NCI-H82 treated with DMSO at 0.1 percent for 48 hours (cell line): ENCODE data around the gene ZNF585A.
"Not testable (repeated sequence)": the region's sequence is repeated elsewhere in the genome, so short reads cannot be mapped to it uniquely, and the experiment has no call there.

Experiments
- DNase-seq: peaks from one replicate; lab custom pipeline; 2025; ENCODE audit not compliant: unreplicated experiment; lab: John Stamatoyannopoulos, UW

Gene ZNF585A

GRCh38 chr19:37172368-37173366 lies at the start of gene ZNF585A:
TSS of gene ZNF585A (minus strand) at chr19:37172695. CDS start at chr19:37169910, 2,785 bp downstream.
- peak; percentile 97 for DNase-seq

GRCh38 chr19:37221136-37221535 lies 48.6 kb upstream of the ZNF585A start:
- no peak for DNase-seq

GRCh38 chr19:37220383-37220782 lies 47.9 kb upstream of the ZNF585A start:
- DNase-seq, result no peak

DNA sequence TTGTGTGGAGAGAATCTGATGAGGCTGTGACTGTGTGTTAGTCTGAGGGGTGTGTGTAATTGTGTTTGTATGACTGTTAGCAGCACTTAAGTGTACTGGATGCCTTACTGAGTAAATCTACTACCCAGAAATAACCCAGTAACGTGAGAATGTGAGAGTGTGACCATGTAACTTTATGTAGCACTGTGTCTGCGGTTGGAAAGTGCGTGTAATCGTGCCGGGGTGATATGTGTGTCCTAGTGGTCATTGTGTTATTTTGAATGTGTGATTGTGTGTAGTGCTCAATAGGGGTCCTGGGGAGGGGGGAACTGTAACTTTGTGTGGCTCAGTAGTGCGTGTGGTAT lies 46.1 kb upstream of the ZNF585A start:
- DNase-seq, result no peak

DNA sequence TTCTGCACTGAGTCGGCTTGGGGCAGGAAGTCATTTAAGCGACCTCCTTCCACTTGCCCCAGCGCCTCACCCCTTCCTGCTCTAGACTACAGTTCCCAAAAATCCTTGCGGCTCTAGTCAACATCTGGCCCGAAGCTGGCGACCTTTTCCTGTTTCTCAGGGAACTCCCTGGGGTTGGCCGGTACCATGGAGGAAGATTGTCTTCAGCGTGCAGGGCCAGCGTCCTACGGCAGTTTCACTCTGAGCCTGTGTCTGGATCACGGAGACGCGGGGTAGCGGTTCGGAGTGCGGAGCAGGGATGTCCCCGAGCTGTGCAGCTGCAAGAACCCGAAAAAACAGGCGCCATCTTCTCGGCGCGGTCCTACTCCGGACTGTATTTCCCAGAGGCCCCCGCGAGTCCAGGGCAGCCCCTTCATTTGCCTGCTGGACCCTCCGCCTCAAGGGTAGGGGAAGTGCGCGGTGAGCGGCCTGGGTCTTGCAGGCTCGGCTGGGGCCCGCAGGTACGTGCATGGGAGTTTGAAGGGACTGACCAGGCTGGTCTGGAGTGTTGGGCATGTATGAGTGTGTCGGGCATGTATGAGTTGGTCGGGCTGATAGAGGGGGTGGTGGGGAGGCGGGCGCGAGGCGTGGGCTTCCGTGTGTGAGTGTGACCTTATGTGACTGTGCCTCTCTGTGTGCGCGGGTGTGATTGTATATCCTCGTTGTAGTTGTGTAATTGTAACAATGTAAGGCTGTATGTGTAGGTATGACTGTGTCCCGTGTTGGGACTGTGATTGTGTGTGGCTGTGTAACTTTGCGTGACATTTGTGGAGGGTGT lies 45.5 kb upstream of the ZNF585A start, which contains the start of gene ZNF383:
ZNF383 (plus strand) TSS at position 440 of the 817 bp plus-strand sequence. CDS start 12,240 bp downstream, outside the sequence.
- peak; percentile 90 for DNase-seq

GRCh38 chr19:37217480-37217774 lies 44.9 kb upstream of the ZNF585A start:
- DNase-seq, result no peak

- no peak for DNase-seq
Measured at GRCh38 chr19:37197768-37198167, 25.3 kb upstream of the ZNF585A start.

DNA sequence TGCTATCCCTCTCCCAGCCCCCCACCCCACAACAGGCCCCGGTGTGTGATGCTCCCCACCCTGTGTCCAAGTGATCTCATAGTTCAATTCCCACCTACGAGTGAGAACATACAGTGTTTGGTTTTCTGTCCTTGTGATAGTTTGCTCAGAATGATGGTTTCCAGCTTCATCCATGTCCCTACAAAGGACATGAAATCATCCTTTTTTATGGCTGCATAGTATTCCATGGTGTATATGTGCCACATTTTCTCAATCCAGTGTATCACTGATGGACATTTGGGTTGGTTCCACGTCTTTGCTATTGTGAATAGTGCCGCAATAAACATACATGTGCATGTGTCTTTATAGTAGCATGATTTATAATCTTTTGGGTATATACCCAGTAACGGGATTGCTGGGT lies 24.6 kb upstream of the ZNF585A start:
- DNase-seq, result not testable (repeated sequence)

DNA sequence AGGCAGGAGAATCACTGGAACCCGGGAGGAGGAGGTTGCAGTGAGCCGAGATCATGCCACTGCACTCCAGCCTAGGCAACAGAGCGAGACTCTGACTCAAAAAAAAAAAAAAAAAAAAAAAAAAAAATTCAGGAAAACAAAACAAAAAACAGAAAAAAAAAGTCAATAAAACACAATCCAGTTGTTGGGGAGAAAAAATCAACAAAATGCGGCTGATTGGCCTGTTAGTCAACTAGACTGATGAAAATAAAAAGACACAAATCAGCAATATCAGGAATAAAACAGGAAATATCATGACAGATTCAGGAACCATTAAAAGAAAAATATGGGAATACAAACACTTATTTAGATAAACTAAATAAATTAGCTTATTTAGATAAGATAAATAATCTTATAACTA lies 22.8 kb upstream of the ZNF585A start:
- not testable (repeated sequence) for DNase-seq

DNA sequence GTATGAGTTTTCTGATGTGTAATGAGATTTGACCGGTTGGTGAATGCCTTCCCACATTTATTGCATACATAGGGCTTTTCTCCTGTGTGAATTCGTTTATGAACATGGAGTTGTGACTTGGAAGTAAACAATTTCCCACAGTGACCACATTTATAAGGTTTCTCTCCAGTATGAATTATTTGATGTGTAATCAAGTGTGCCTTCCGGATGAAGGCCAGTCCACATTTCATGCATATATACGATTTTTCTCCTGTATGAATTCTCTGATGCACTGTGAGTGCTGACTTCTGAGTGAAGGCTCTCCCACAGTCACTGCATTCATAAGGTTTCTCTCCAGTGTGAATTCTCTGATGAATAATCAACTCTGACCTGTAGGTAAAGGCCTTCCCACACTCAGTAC lies 13.6 kb upstream of the ZNF585A start:
- DNase-seq, result not testable (repeated sequence)

DNA sequence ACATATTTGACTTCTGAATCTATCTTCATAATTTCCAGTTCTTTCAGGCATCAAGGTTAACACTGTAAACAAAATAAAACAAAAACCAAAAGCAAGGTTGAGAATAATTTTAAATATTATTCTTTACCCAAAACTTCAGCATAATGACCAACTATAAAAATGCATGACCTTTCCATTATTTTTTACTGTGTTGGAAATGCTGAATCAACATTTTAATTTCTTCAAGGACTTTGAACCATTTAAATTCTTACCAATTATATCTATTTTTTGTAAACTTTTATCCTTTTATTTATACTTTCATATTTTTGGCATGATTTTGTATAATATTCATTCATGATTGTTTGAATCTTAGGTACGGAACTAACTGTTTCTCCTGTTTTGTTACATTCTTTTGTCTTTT lies 6.9 kb downstream of the ZNF585A start:
- DNase-seq, result no peak

DNA sequence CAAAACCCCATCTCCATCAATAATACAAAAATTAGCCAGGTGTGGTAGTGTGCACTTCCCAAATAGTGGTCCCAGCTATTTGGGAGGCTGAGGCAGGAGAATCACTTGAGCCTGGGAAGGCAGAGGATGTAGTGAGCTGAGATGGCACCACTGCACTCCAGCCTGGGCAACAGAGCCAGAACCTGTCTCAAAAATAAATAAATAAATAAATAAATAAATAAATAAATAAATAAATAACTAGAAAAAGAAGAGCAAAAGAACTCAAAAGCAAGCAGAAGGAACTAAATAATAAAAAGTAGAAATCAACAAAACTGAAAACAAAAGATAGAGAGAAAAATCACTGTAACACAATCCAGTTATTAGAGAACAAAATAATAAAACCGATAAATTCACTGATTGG lies 12.3 kb downstream of the ZNF585A start:
- no peak for DNase-seq

DNA sequence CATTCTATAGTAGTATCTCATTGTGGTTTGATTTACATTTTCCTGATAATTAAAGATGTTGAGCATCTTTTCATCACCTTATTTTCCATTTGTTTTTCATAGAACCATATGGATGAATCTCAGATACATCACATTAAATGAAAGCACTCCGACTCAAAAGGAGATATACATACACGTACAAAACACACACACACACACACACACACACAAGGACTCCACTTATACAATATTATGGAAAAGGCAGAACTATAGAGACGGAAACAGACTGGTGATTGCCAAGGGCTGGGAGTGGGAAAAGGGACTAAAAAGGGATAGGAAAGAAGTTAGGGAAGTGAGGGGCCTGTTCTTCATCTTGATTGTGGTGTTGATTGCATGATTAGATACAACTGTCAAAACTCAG lies 24.3 kb downstream of the ZNF585A start:
- DNase-seq, result no peak

DNA sequence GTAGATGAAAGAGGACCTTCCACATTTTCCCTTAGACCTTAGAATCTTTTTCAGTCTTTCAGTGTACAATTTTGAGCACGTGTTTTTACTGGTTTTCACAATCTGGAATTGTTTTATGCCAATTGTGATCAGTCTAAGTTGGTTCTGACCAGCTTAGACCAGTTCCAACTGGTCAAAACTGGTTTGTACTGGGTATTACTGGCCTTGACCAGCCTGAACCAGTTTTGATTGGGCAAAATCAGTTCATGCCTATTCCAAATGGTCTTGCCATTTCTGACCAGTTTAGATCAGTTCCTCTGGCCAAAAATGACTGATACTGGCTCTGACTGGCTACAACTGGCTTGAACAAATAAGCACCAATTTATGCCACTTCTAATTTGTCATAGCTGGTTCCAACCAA lies 36.4 kb downstream of the ZNF585A start:
- DNase-seq, result no peak

DNA sequence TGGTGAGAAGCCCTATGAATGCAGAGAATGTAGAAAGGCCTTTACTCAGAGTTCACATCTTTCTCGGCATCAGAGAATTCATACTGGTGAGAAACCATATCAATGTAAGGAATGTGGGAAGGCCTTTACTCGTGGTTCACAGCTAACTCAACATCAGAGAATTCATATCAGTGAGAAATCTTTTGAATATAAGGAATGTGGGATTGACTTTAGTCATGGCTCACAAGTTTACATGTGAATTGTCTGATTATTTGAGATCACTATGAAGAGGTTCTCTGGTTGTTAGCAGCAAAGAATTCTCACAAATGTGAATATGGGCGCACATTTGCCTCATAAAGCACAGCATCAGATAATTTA lies 43.7 kb downstream of the ZNF585A start:
- no peak for DNase-seq

DNA sequence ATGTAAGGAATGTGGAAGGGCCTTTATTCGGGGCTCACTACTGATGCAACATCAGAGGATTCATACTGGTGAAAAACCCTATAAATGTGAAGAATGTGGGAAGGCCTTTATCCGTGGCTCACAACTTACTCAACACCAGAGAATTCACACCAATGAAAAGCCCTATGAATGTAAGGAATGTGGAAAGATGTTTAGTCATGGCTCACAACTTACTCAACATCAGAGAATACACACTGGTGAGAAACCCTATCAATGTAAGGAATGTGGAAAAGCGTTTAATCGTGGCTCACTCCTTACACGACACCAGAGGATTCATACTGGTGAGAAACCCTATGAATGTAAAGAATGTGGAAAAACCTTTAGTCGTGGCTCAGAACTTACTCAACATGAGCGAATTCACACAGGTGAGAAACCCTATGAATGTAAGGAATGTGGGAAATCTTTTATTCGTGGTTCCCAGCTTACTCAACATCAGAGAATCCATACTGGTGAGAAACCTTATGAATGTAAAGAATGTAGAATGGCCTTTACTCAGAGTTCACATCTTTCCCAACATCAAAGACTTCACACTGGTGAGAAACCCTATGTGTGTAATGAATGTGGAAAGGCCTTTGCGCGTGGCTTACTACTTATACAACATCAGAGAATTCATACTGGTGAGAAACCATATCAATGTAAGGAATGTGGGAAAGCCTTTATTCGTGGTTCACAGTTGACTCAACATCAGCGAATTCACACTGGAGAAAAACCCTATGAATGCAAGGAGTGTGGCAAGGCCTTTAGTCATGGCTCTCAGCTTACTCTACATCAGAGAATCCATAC lies 44.3 kb downstream of the ZNF585A start:
- DNase-seq, result no peak

DNA sequence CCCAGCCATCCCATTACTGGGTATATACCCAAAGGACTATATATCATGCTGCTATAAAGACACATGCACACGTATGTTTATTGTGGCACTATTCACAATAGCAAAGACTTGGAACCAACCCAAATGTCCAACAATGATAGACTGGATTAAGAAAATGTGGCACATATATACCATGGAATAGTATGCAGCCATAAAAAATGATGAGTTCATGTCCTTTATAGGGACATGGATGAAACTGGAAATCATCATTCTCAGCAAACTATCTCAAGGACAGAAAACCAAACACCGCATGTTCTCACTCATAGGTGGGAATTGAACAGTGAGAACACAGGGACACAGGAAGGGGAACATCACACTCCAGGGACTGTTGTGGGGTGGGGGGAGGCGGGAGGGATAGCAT lies 50.4 kb downstream of the ZNF585A start:
- not testable (repeated sequence) for DNase-seq

DNA sequence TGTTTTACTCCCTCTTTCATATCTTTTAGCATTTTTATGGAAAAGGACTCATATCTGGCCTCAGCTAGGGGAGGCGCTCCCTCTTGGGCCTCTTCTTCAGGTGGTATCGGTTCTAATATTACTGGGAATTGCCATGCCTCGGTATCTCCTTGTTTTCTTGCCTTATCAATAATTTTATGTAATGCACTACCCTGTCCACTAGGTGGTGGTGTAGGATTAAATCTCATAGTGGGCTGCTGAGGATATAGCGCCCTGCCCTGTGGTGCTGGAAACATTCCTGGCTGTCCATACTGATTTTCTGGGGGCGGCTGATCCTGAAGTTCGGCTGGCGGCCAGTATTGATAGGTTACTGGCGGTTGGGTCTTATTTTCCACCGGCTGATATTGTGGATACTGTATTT lies 58.5 kb downstream of the ZNF585A start:
- DNase-seq, result no peak

GRCh38 chr19:37111753-37112152 lies 60.7 kb downstream of the ZNF585A start:
- DNase-seq, result not testable (repeated sequence)

DNA sequence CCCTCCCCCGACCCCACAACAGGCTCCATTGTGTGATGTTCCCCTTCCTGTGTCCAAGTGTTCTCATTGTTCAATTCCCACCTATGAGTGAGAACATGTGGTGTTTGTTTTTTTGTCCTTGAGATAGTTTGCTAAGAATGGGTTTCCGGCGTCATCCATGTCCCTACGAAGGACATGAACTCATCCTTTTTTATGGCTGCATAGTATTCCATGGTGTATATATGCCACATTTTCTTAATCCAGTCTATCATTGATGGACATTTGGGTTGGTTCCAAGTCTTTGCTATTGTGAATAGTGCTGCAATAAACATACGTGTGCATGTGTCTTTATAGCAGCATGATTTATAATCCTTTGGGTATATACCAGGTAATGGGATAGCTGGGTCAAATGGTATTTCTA lies 68.4 kb downstream of the ZNF585A start:
- DNase-seq, result not testable (repeated sequence)

DNA sequence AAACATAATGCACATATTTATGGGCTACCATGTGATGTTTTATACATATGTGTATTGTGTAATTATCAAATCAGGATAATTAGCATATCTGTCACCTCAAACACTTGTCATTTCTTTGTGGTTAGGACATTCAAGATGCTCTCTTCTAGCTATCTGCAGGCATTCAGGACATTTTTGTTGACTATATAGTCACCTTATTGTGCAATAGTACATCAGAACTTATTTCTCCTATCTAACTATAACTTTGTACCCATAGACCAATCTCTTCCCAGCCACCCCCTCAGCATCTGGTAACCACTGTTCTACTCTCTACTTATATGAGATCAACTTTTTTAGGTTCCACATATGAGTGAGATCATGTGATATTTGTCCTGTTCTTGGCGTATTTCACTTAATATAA lies 73.9 kb downstream of the ZNF585A start:
- no peak for DNase-seq
